Measurements from ENCODE around the gene DCTD.

The DCTD gene

DNA sequence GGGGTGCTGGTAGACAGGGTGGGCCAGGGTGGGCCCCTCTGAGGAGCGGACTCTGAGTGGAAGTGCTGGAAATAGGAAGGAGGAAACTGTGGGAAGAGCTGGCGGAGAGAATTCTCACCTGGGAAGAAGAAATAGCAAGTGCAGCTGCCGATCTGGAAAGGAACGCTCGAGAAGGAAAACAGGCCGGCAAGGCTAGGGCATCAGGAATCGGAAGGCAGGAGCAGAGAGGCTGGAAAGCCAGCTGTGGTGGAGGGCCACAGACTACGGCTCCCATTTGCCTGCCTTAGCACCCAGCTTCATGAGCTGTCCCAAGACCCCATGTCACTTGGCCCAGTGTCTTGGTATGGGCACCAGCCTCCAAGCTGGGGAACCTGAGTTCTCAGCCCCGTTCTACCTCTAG lies 37.3 kb downstream of the DCTD start:
- Histone ChIP-seq H3K4me3 (ENCODE audit: low read depth, low read length) (no peak overlapping the region), H3K9ac (ENCODE audit: low read depth, low read length) (no peak overlapping the region), H3K4me1 (ENCODE audit: control insufficient read depth, insufficient read depth, low read length) (no peaks in the 10 kb centered on the region), H3K27ac (ENCODE audit: low read depth, low read length) (no peak overlapping the region), H3K27me3 (ENCODE audit: control insufficient read depth, insufficient read depth, low read length) (no peaks in the 10 kb centered on the region), H3K36me3 (ENCODE audit: control insufficient read depth, insufficient read depth, low read length) (0 out of 2 replicates have a peak, but pooled peaks cover 4% of the 10 kb centered on the region), H3K9me3 (ENCODE audit: control insufficient read depth, insufficient read depth, low read length) (peaks cover 8% of the 10 kb centered on the region; the same call in 1 of the 2 replicates)

DNA sequence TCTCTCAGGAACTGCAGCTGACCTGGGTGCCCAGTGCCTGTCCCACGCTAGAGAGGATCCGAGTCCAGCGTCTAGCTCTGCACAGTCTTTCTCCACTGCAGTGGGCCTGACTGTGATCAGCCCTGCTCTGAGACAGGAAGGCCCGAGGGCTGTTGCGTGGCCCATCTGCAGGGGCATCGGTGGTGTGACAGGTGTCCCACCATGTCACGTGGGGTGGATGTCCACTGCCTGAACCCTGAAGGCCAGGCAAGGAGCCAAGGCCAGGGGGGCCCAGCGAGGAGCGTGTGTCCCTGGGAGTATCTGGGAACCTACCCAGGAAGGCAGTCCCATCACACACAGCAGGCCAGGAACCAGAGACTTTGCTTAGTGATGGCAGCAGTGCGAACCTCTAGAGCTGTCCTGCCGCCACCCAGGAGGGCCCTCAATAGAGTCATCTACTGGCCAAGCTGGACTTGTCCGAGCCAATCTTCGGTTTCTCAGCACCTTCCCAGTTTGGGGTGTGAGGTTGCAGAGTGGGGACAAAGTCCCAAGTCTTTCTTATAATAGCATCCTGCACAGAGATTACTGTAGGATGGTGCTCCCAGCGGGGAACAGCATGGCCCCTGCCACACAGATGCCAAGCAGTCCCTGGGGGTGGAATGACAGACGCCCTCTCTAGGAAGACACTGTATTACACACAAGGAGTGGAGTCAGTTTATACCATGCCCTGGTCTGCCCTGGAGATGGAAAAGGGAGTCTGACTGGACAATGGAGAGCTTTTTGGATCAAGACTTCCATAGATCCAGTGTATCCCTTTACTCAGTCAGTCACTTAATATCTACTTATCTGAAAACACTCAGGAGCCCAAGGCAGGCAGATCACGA lies 38.3 kb downstream of the DCTD start:
- H3K27me3 ChIP-seq (ENCODE audit: control insufficient read depth, insufficient read depth, low read length), result no peaks in the 10 kb centered on the region
- 0 out of 2 replicates have a peak, but pooled peaks cover 4% of the 10 kb centered on the region for H3K36me3 ChIP-seq (ENCODE audit: control insufficient read depth, insufficient read depth, low read length)
- no peak overlapping the region for H3K4me3 ChIP-seq (ENCODE audit: low read depth, low read length)
- peaks cover under 1% of the 10 kb centered on the region; the same call in 1 of the 2 replicates for H3K9me3 ChIP-seq (ENCODE audit: control insufficient read depth, insufficient read depth, low read length)
- H3K4me1 ChIP-seq (ENCODE audit: control insufficient read depth, insufficient read depth, low read length), result no peaks in the 10 kb centered on the region
- H3K9ac ChIP-seq (ENCODE audit: low read depth, low read length), result no peak overlapping the region
- H3K27ac ChIP-seq (ENCODE audit: low read depth, low read length), result no peak overlapping the region

DNA sequence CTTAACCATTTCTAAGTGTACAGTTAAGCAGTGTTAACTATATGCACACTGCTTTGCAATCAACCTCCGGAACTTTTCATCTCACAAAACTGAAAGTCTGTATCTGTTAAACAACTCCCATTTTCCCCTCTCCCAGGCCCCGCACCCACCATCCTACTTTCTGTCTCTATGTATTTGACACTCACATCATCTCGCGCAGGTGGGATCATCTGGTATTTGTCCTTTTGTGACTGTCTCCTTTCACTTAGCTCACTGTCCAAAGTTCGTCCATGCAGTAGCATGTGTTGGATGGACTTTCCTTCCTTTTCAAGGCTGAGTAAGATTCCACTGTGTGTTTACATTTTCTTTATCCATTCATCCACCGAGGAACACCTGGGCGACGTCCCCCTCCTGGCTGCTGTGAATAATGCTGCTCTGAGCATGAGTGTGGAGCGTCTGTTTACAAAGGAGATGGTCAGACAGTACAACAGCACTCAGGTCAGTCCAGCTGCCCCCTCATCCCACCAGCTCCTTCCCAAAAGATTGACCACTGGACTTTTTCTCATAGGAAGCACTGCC lies 39.8 kb downstream of the DCTD start:
- no peaks in the 10 kb centered on the region for H3K9me3 ChIP-seq (ENCODE audit: control insufficient read depth, insufficient read depth, low read length)
- H3K27me3 ChIP-seq (ENCODE audit: control insufficient read depth, insufficient read depth, low read length), result no peaks in the 10 kb centered on the region
- H3K36me3 ChIP-seq (ENCODE audit: control insufficient read depth, insufficient read depth, low read length), result no peaks in the 10 kb centered on the region
- no peaks in the 10 kb centered on the region for H3K4me1 ChIP-seq (ENCODE audit: control insufficient read depth, insufficient read depth, low read length)
- no peak overlapping the region for H3K4me3 ChIP-seq (ENCODE audit: low read depth, low read length)
- no peak overlapping the region for H3K27ac ChIP-seq (ENCODE audit: low read depth, low read length)
- H3K9ac ChIP-seq (ENCODE audit: low read depth, low read length), result no peak overlapping the region

DNA sequence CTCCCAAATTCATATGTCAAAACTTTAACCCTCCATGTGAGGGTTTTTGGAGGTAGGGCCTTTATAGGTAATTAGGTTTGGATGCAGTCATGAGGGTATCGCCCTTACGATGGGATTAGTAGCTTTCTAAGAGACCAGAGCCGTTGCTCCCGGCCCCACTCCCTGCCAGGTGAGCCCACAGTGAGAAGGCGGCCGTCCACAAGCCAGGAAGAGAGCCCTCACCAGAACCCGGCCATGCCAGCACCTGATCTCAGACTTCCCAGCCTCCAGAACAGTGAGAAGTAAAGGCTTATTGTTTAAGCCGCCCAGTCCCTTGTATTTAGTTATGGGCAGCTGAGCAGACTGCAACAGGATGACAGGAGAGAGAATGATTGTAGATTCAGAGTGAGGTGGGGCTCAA lies 40.8 kb downstream of the DCTD start:
- no peaks in the 10 kb centered on the region for H3K9me3 ChIP-seq (ENCODE audit: control insufficient read depth, insufficient read depth, low read length)
- no peaks in the 10 kb centered on the region for H3K36me3 ChIP-seq (ENCODE audit: control insufficient read depth, insufficient read depth, low read length)
- H3K27me3 ChIP-seq (ENCODE audit: control insufficient read depth, insufficient read depth, low read length), result no peaks in the 10 kb centered on the region
- H3K9ac ChIP-seq (ENCODE audit: low read depth, low read length), result no peak overlapping the region
- no peaks in the 10 kb centered on the region for H3K4me1 ChIP-seq (ENCODE audit: control insufficient read depth, insufficient read depth, low read length)
- H3K4me3 ChIP-seq (ENCODE audit: low read depth, low read length), result no peak overlapping the region
- no peak overlapping the region for H3K27ac ChIP-seq (ENCODE audit: low read depth, low read length)

DNA sequence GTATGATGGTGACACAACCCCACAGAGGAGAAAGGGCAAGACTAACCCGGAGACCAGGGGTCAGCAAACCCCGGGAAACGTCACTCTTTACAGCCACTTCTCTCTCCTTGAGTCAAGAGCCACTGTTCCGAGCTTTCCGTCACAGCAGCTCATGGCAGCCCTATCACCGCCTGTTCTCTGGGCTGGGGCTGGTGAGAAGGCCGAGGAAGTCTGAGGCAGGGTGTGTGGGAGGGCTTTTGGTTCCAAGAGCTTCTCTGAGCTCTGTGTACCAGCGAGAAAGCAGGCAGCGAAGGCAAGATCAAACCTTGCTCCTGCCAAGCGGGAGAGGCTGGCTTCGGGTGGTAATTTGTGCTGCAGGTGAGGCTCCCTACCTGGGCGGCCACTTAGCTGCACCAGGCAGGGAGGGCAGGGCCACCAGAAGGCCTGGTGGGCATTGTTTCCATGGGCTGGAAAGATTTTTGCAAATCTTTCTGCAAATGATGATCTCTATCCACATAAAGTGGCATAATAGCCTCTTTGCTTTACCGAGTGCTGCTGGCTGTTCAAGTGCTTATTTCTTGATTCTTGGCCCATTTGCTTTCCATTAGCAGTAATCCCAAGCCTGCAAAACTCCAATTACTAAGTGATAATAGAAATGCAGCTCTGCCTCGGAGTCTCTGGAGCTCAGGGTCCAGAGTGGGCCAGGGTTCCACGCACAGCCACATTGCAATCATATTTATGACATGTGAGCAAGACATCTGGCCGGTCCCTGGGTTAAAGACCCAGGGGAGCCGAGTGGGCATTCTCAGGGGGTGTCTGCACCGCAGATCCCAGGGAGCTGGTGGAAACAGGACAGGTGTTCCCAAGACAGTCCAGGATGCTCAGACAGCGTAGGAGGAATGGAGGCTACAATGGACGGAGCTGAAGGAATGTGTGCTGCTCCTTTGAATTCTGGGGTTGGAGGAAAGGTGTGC lies 41.5 kb downstream of the DCTD start:
- Histone ChIP-seq H3K4me1 (ENCODE audit: control insufficient read depth, insufficient read depth, low read length) (no peaks in the 10 kb centered on the region), H3K27ac (ENCODE audit: low read depth, low read length) (no peak overlapping the region), H3K9ac (ENCODE audit: low read depth, low read length) (no peak overlapping the region), H3K36me3 (ENCODE audit: control insufficient read depth, insufficient read depth, low read length) (no peaks in the 10 kb centered on the region), H3K9me3 (ENCODE audit: control insufficient read depth, insufficient read depth, low read length) (no peaks in the 10 kb centered on the region), H3K27me3 (ENCODE audit: control insufficient read depth, insufficient read depth, low read length) (no peaks in the 10 kb centered on the region), H3K4me3 (ENCODE audit: low read depth, low read length) (no peak overlapping the region)

DNA sequence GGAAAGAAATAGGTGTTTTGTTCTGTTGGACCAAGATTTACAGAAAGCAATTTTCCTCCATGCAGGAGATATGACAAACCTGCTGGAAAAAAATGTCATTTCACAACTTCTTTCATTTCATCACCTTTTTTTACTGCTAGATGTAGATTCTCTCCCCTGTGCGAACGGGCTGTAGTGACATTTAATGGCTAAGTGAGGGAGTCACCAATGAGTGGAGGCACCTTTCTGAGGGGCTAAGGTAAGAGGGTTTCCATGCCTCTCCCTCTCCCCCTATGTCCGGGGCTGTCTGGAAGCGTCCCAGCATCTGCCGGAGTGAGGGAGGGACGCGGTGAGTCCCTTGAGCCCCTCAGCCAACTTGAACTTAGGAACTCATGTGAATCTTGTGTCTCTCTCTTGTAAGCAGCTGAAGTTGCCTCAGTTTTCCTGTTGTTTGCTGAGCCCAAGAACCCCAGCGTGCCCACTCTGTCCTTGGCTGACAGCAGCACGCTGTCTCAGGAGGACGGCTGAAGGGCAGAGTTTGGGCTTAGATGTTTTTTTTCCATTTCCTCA lies 42.3 kb downstream of the DCTD start:
- no peaks in the 10 kb centered on the region for H3K4me1 ChIP-seq (ENCODE audit: control insufficient read depth, insufficient read depth, low read length)
- H3K4me3 ChIP-seq (ENCODE audit: low read depth, low read length), result no peak overlapping the region
- no peak overlapping the region for H3K9ac ChIP-seq (ENCODE audit: low read depth, low read length)
- H3K27ac ChIP-seq (ENCODE audit: low read depth, low read length), result no peak overlapping the region
- H3K27me3 ChIP-seq (ENCODE audit: control insufficient read depth, insufficient read depth, low read length), result no peaks in the 10 kb centered on the region
- H3K9me3 ChIP-seq (ENCODE audit: control insufficient read depth, insufficient read depth, low read length), result no peaks in the 10 kb centered on the region
- no peaks in the 10 kb centered on the region for H3K36me3 ChIP-seq (ENCODE audit: control insufficient read depth, insufficient read depth, low read length)

DNA sequence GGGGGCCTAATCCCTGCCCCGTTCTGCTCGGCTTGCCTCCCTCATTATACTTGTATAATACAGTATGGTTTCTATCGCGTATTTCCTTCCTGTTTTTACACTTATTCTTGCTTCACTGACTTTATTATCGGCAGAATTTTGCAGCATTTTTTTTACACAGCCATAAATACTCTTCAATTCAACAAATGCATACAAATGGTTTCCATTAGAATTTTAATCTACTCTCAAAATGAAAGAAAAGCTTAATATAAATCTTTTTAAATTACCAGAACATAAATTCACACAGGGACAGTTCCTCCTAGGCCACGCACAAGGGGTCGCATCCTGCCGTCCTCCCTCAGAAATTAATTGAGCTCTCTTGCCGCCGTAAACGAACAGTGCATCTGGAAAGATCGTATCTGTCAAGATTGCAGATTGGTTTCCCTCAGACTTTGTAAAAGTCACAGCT lies 42.9 kb downstream of the DCTD start:
- Histone ChIP-seq H3K27me3 (ENCODE audit: control insufficient read depth, insufficient read depth, low read length) (no peaks in the 10 kb centered on the region), H3K9ac (ENCODE audit: low read depth, low read length) (no peak overlapping the region), H3K27ac (ENCODE audit: low read depth, low read length) (no peak overlapping the region), H3K36me3 (ENCODE audit: control insufficient read depth, insufficient read depth, low read length) (no peaks in the 10 kb centered on the region), H3K4me3 (ENCODE audit: low read depth, low read length) (no peak overlapping the region), H3K4me1 (ENCODE audit: control insufficient read depth, insufficient read depth, low read length) (no peaks in the 10 kb centered on the region), H3K9me3 (ENCODE audit: control insufficient read depth, insufficient read depth, low read length) (no peaks in the 10 kb centered on the region)

DNA sequence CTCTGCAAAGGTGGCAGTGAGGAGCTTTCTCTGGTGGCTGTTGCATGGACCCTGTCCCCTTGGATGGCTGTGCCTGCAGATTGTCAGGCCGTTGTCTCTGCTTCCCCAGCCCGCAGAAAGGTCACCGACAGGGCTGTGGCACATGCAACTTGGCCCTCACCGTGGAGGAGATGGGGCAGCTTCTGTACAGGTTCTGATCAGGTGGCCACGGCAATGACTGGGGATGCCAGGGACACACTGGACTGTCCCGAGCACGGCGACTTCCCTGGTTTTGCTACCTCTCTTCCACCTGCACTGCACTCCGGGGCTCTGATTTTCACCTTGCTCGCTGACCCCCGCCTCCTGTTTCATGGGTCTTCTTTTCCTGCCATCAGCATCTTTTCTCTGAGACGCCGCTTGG lies 43.5 kb downstream of the DCTD start:
- Histone ChIP-seq H3K9me3 (ENCODE audit: control insufficient read depth, insufficient read depth, low read length) (no peaks in the 10 kb centered on the region), H3K27me3 (ENCODE audit: control insufficient read depth, insufficient read depth, low read length) (no peaks in the 10 kb centered on the region), H3K36me3 (ENCODE audit: control insufficient read depth, insufficient read depth, low read length) (no peaks in the 10 kb centered on the region), H3K27ac (ENCODE audit: low read depth, low read length) (no peak overlapping the region), H3K9ac (ENCODE audit: low read depth, low read length) (no peak overlapping the region), H3K4me1 (ENCODE audit: control insufficient read depth, insufficient read depth, low read length) (no peaks in the 10 kb centered on the region), H3K4me3 (ENCODE audit: low read depth, low read length) (no peak overlapping the region)

DNA sequence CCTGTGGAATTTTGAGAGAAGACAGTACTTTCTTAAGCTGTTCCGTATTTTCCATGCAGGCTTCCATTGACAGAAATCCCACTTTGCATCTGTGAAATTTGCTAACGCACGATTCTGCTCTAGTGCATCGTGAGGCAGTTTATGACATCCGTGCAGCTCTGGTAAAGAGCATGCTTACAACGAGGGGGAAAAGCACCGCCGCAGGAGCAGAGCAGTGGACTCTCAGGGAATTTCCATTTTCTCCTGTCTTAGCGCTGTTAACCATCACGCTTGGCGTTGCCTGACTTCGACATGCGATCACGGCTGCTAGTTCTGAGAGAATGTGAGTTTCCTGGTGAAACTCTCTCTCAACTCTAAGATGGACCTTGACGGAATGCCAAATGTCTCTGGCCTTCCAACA lies 43.9 kb downstream of the DCTD start:
- Histone ChIP-seq H3K27ac (ENCODE audit: low read depth, low read length) (no peak overlapping the region), H3K27me3 (ENCODE audit: control insufficient read depth, insufficient read depth, low read length) (no peaks in the 10 kb centered on the region), H3K4me1 (ENCODE audit: control insufficient read depth, insufficient read depth, low read length) (no peaks in the 10 kb centered on the region), H3K9ac (ENCODE audit: low read depth, low read length) (no peak overlapping the region), H3K4me3 (ENCODE audit: low read depth, low read length) (no peak overlapping the region), H3K36me3 (ENCODE audit: control insufficient read depth, insufficient read depth, low read length) (no peaks in the 10 kb centered on the region), H3K9me3 (ENCODE audit: control insufficient read depth, insufficient read depth, low read length) (no peaks in the 10 kb centered on the region)

DNA sequence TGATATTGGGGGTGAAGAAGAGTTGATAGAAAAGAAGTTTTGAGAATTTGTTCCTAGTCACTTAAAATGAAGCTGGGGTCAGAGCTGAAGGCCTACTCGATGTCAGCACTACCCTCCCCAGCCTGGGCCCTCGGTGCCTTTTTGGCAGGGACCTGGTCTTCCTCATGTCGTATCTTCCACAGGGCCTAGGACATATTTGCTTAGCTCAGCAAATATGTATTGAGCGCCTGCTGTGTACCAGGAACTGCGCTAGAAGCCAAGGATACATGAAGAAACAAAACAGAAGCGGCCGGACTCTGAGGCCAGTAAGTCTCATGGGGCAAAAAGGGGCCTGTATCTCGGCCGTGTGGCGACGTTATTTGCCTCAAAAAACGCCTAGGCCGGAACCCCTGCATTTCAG lies 44.3 kb downstream of the DCTD start:
- Histone ChIP-seq H3K27me3 (ENCODE audit: control insufficient read depth, insufficient read depth, low read length) (no peaks in the 10 kb centered on the region), H3K27ac (ENCODE audit: low read depth, low read length) (no peak overlapping the region), H3K9ac (ENCODE audit: low read depth, low read length) (no peak overlapping the region), H3K4me1 (ENCODE audit: control insufficient read depth, insufficient read depth, low read length) (no peaks in the 10 kb centered on the region), H3K4me3 (ENCODE audit: low read depth, low read length) (no peak overlapping the region), H3K9me3 (ENCODE audit: control insufficient read depth, insufficient read depth, low read length) (no peaks in the 10 kb centered on the region), H3K36me3 (ENCODE audit: control insufficient read depth, insufficient read depth, low read length) (no peaks in the 10 kb centered on the region)

Data from HUES48 (cell line).